ENCODE measurements around the gene KIF25. TPM values are rescaled to one million over a fixed set of nuclear protein-coding genes. Genes with fewer than 3 reads are reported as not detected.

KIF25 gene
- polyA plus RNA-seq, 5 donors = 10.9 to 13.7 (median 13.2) TPM

GRCh38 chr6:168035098-168035660 lies 37.7 kb downstream of the KIF25 start:
- peak; percentile 73 to 83 for DNase-seq

GRCh38 chr6:168035661-168036545 lies 38.4 kb downstream of the KIF25 start:
- DNase-seq = no peak

- DNase-seq = no peak
Measured at GRCh38 chr6:168037242-168037641, 39.8 kb downstream of the KIF25 start.

- no peak for DNase-seq
Measured at GRCh38 chr6:168037856-168038255, 40.4 kb downstream of the KIF25 start.

GRCh38 chr6:168038576-168039140 lies 41.2 kb downstream of the KIF25 start:
- no peak for DNase-seq

- no peak for DNase-seq
Measured at GRCh38 chr6:168039301-168039700, 41.8 kb downstream of the KIF25 start.

- no peak for DNase-seq
Measured at GRCh38 chr6:168039849-168040248, 42.4 kb downstream of the KIF25 start.

GRCh38 chr6:168040856-168041496 lies 43.5 kb downstream of the KIF25 start:
- no peak for DNase-seq

- no peak for DNase-seq
Measured at GRCh38 chr6:168041928-168042327, 44.5 kb downstream of the KIF25 start.

- DNase-seq = no peak
Measured at GRCh38 chr6:168042426-168043192, 45.1 kb downstream of the KIF25 start.

- DNase-seq = no peak
Measured at GRCh38 chr6:168043193-168043847, 45.8 kb downstream of the KIF25 start.

GRCh38 chr6:168043848-168044415 lies 46.5 kb downstream of the KIF25 start:
- DNase-seq = no peak

- DNase-seq = no peak
Measured at GRCh38 chr6:168044521-168045130, 47.2 kb downstream of the KIF25 start.

- DNase-seq = no peak
Measured at GRCh38 chr6:168045141-168045691, 47.7 kb downstream of the KIF25 start.

GRCh38 chr6:168045706-168046620 lies 48.5 kb downstream of the KIF25 start:
- DNase-seq = peak in 1 of 2 donors; percentile 72

- DNase-seq = no peak
Measured at GRCh38 chr6:168046696-168047095, 49.2 kb downstream of the KIF25 start.

- DNase-seq = no peak
Measured at GRCh38 chr6:168047841-168048723, 50.6 kb downstream of the KIF25 start.

- DNase-seq = no peak
Measured at GRCh38 chr6:168048724-168049025, 51.2 kb downstream of the KIF25 start.
